Inflammatory macrophage (primary cell): Measurements from ENCODE around the gene GMDS.
A peak's percentile ranks its signal among the peaks of the same experiment; 100 is the strongest.

ENCODE experiments used
- DNase-seq, 2 donors: peaks; one replicate each; pipeline ENCODE4 v3.0.0-alpha.2; 2020 to 2022

Gene GMDS

DNA sequence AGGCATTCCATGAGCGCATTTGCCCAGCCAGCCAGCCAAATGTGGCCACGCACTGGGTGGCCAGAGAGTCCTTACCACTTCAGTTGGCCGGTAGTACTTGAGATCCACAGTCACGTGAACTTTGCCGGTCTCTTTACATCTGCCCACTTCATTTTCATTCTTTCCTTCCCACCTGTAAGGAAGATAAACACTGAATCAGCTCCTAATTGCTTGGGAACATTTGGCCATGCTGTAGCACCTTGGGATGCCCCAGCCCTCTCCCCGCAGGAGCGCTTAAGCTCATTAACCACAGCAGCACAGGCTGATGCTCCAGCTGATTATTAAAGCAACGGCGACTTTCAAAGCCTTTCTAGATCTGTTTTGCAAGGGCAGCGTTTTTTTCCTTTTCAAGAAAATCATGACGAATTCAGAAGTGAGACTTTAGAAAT, 519.0 kb downstream of the GMDS start:
- no peak for DNase-seq

DNA sequence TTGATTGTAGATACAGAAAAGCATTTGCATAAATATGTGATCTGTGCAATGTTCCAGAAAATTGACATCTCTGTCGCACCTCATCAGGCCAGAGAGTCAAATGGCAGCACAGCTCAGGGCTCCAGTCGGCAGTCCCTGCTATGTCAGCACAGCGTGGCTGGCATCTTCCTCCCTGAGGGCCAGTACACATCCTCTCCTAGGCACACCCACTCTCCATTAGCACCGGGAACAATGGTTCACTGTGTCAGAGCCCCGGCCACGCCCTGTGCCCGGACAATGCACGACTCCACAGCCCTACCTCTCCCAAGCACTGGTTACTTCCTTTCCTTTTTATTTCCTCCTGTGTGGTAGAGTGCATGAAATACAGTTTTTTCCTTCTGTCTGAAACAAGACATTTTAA, 520.8 kb downstream of the GMDS start:
- peak; percentile 5 to 40 for DNase-seq

- no peak for DNase-seq
Measured at GRCh38 chr6:1724124-1724523, 521.3 kb downstream of the GMDS start.

DNA sequence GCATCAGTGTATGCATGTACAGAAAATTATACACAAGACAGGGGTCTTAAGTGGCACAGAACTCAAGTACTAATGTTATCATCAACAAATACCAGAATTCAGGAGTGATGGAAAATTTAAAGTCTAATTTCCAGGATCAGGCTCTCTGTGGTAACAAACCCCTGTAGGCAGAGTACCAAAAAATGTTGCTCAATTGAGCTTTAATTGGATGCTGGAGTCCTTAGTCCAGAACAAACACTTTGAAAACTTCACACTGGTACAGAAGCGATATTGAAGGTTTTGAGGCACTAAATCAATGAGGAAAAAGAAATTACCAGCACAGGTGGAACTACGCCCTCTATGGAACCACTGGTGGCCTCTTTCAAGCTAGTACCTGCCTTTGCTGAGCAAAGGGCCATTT, 522.6 kb downstream of the GMDS start:
- DNase-seq = no peak

DNA sequence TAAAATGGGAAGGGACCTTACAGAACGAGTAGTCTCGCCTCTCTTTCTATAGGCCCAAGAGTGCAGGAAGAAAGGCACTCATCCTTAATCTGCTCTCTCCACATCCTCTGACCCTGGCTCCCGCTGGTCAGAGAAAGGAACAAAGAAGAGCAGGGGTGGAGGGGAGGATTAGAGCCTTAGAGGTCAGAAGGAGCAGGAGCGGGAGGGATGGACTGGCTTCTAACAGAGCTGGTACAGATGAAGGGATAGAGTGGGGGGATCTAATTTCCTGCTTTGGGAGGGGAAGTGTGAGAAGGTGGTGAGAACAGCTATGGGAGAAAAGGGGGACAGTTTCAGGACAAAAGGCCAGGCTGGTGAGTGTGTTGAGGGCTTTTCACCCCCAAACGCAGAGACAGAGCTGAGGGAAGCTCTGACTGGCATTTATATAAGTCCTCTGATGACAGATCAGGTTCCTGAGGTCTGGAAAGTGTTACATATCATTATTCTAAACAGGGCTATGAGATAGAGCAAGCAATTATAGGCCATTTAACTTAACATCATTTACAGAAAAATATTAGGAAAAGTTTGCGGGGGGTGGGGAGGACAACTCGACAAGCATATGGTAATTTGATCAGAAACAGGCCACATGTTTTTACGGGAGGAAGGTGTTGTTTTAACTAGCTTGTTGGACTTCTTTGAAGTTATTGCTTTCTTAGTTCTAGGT, 524.6 kb downstream of the GMDS start:
- DNase-seq = no peak

GRCh38 chr6:1719922-1720321, 525.5 kb downstream of the GMDS start:
- no peak for DNase-seq

- no peak for DNase-seq
Measured at GRCh38 chr6:1716868-1717267, 528.5 kb downstream of the GMDS start.

DNA sequence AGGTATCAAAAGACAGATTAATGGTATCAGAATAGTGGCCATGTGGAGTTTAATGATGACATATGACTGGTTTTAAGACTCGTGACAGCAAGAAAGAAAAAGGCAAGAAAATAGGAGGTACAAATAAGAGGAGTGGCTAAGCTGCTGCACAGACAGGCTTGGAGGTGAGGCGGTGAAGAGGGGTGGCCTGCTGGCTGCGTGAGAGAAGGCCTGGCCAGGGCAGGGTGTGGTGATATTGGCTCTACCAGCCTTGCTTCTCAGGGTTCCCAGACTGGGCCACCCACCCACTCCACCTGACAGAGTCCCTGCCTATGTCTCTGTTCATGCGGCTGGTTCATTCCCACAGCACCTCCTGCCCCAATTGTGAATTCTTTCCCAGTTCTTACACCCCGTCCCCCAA, 529.0 kb downstream of the GMDS start:
- DNase-seq = no peak

DNA sequence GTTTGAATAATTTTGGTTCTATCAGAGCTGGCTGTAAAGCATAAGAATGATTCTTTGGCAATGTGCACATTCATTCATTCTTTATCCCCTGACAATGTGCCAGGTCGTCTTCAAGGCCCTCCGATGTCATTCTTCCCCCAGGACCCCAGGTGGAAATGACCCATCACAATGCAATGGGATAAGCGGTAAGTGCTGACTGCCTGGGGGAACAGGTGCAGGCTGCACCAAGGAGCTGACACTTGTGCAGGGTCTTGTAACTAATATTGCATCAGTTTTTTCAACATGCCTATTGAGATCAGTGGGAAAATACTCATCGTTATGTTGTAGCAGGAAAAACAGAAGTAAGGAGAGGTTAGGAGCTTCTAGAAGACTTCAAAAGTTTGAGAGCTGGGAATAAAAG, 530.1 kb downstream of the GMDS start:
- DNase-seq = no peak

- no peak for DNase-seq
Measured at GRCh38 chr6:1714654-1715053, 530.8 kb downstream of the GMDS start.

DNA sequence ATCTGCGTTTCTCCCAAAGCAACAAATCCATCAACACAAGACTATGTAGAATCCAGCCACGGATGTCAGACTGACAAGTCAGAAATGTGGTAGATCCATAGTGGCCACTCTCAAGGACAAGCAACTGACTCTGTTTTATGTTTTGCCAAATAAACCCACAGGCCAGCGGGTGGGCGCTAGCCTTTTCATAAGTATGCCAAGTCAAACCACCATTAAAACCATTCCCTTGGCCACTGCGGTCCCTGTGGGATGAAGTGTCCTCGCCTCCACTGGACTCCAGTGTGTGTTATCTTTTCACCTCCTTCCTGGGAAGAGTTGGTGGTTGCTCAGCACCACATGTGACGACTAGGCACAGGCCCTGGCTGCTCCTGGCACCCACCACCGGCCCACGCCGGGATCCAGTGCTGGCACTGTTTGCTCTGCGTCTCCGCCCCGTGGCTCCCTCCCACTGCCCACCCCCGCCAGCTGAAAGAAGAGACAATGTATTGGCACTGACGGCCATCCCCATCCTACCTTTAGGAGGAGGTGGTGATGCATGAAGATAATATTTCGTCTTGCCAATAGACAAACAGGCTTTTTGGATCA, 532.3 kb downstream of the GMDS start:
- DNase-seq = no peak

GRCh38 chr6:1712451-1712850, 533.0 kb downstream of the GMDS start:
- DNase-seq = no peak

GRCh38 chr6:1711136-1711535, 534.3 kb downstream of the GMDS start:
- no peak for DNase-seq

DNA sequence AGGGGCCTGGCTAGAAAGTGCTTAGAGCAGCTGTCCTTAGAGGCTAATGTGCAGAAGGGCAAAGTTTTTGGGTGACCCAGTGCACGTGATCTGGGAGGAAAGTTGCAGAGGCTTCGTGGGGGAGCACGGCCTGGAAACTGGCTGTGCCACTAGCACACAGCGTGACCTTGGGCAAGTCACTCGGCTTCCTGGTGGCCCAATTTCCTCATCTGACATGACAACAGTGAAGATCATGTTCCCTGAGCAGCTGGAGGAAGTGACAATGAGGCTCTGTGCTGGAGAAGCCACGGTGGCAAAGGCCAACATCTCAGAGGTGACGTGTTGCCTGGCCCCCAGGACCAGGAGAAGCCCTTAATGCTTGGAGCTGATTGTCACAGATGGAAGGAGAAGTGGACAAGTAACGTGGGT, 536.2 kb downstream of the GMDS start:
- peak; percentile 92 to 95 for DNase-seq

GRCh38 chr6:1708820-1709219, 536.6 kb downstream of the GMDS start:
- no peak for DNase-seq

DNA sequence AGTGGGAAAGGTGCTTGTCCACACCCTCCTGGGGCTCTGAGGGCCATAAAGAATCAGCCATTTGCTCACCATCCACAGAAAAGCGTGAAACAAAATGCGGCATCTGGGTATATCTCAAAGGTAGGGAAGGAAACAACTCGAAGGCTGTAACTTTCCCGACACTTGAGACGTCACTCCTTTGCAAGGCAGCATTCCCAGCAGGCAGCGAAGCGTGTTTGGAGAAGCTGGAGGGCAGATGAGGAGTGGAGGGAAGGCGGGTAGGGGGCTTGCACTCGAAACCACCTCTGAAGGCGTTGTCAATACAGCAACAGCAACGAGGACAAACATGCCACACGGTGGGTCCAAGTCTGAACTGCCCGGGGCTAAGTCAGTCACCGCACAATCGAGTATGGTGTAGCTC, 537.3 kb downstream of the GMDS start:
- DNase-seq = no peak

- DNase-seq = no peak
Measured at GRCh38 chr6:1705630-1706029, 539.8 kb downstream of the GMDS start.

DNA sequence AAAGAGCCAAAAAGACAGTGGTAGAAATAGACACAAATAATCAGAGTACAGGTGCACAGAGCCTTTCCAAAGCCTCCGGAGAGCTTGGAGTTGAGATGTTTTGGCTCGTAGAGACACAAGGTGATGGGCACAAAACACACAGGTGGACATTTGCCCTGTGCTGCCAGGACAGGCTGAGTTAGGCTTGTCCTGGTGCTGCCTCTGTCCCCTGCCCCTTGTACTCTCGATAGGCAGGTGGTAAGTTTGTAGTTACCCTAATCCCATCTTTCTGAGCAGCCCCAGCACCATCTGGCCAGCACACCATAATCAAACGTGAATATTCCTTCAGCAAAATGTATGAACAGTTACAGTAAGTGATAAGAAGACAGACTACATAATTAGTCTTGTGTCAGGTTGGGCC, 540.2 kb downstream of the GMDS start:
- DNase-seq = no peak

DNA sequence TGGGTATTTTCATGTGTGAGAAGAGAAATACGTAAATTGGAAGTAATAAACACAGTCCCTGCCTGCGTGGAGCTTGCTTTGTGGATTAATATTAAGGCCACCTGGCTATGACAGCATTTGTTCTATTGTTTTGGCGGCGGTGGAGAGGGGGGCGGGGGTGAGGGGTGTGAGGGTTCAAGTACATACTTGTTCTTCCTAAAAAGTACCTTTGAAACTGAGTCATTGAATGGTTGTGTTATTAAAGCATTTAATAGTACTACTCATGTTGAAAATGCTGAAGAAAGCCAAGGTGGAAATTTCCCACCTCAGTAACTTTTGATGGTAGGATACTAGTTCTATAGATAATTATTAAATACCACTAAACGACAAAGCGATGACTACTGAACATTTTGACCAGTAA, 540.7 kb downstream of the GMDS start:
- no peak for DNase-seq

GRCh38 chr6:1703923-1704322, 541.5 kb downstream of the GMDS start:
- no peak for DNase-seq

GRCh38 chr6:1703091-1703855, 542.1 kb downstream of the GMDS start:
- DNase-seq = no peak

DNA sequence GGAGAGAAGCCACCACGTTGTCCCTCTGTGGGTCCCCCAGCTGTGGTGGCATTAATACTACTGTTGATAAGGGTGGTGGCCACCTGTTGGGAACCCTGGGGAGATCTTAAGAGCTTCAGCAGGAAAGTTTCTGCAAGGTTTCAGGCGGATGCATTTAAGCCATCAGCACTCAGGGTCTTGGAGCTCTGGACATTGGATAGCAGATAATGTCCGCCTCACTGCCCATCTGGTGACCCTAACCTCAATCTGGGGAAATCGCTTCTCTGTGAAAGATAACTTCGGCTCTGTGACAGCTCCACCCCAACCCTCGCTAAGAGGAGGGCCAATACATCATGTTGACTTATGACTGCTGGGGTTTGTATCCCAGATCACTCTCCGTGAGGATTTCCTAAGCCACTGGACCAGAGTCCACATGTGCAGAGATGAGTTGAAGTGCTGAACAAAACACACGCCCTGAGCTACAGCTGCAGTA, 542.8 kb downstream of the GMDS start:
- DNase-seq = no peak

GRCh38 chr6:1701668-1702353, 543.6 kb downstream of the GMDS start:
- no peak for DNase-seq
